Stimulated activated naive CD8-positive, alpha-beta T cell treated with anti-CD3 and anti-CD28 coated beads, Interleukin-15, Interleukin-2, amounts not matched to agents 100 ng/mL and 50 ng/mL, for 24 hours (primary cell): Measurements from ENCODE around the gene PLXNA1.

Experiments
- H3K27ac Mint-ChIP-seq: one replicate; pipeline ENCODE4 v1.8.0; 2021; ENCODE audit warnings: mild to moderate bottlenecking, mixed read lengths
- H3K27me3 Mint-ChIP-seq: one replicate; pipeline ENCODE4 v1.8.0; 2021; ENCODE audit warnings: mixed read lengths
- H3K36me3 Mint-ChIP-seq: one replicate; pipeline ENCODE4 v1.8.0; 2021; ENCODE audit warnings: low read depth, mixed read lengths
- H3K4me1 Mint-ChIP-seq: one replicate; pipeline ENCODE4 v1.8.0; 2021; ENCODE audit warnings: low read depth, mixed read lengths
- H3K4me3 Mint-ChIP-seq: one replicate; pipeline ENCODE4 v1.8.0; 2021; ENCODE audit warnings: mild to moderate bottlenecking, mixed read lengths
- H3K9me3 Mint-ChIP-seq: one replicate; pipeline ENCODE4 v1.8.0; 2021; ENCODE audit warnings: mixed read lengths

Gene PLXNA1

DNA sequence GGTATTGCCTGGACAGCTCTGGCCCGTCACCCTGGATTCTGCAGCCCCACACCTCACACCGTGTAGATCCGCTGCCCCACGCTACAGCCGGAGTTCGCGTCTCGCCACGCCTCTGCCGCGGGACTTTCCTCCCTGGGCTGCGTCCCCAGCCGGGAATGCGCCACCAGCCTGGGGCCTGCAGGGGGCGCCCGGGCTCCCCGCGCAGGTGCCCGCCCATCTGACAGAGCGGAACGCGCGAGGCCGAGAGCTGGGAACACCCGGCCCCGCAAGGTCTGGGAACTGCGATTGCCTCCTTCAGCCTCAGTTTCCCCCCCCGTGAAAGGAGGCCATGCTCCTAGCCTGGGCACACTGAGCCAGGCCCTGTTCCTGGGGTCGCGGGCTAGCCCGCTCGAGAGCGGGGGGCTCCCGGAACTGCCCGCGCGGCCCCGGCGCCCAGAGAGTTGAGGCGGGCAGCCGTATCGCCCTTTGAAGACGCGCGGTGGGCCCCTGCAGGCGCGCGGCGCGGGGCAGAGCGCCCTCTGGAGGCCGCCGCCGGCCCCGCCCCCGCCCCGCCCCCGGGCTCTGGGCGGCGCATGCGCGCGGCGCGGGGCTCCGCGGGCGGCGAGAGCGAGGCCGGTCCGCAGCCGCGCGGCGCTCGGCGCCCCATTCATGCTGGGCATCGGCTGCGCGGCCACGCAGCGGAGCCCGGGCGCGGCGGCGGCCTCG lies at the start of gene PLXNA1:
Gene PLXNA1 (plus strand): TSS at position 645 of the 705 bp plus-strand sequence. CDS start 5,479 bp downstream, outside the sequence.
- peak within 1 kb of the TSS; percentile 78 for H3K27ac Mint-ChIP-seq
- H3K4me3 Mint-ChIP-seq, result peak within 1 kb of the TSS; percentile 78
- H3K9me3 Mint-ChIP-seq, result no peaks in the 10 kb centered on the region
- H3K4me1 Mint-ChIP-seq, result peaks cover 25% of the 10 kb centered on the region
- H3K27me3 Mint-ChIP-seq, result peaks cover 13% of the 10 kb centered on the region
- no peaks in the 10 kb centered on the region for H3K36me3 Mint-ChIP-seq

DNA sequence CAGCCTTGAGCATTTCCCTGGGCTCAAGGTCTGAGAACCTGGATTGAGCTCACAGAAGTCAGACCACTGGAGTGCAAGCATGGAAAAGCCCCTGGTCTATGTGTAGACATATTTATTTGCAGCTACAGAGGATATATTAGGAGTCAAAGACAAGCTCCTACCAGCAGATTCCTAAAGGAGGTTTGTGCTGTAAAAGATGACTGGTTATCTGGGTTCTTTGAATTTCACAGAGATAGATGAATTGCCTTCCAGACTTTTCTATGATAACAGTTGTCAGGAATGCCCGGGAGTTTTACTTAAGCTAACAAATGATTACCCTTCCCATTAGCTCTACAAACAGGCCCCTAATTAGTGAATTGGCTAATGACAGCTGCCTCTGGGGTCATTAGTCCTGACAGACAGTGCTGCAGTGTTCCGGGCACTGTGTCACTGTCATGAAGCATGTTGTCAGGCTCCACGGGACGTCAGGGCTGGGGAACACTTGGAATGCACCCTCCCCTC lies 48.8 kb upstream of the PLXNA1 start:
- no peaks in the 10 kb centered on the region for H3K36me3 Mint-ChIP-seq
- no peak overlapping the region for H3K4me3 Mint-ChIP-seq
- no peak overlapping the region for H3K27ac Mint-ChIP-seq
- H3K9me3 Mint-ChIP-seq, result no peaks in the 10 kb centered on the region
- no peaks in the 10 kb centered on the region for H3K27me3 Mint-ChIP-seq
- no peaks in the 10 kb centered on the region for H3K4me1 Mint-ChIP-seq

DNA sequence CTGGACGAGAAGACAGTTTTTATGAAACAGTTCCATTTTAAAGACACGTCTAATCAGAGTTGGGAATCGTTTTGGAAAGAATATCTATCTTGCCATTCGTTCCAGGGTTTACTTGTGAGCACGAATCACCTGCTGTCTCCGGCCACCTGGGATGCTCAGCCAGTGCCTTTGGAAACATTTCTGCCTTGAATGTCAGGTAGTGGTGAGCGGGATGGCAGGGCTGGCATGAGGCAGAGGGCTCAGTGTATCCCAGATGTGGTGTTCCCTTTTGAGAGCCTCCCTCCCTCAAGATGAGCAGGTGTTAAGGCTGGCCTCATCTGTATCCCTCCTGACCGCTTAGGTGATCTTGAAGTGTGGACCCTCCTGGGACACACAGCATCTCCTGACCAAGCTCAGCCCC lies 47.9 kb upstream of the PLXNA1 start:
- H3K4me1 Mint-ChIP-seq, result no peaks in the 10 kb centered on the region
- no peaks in the 10 kb centered on the region for H3K36me3 Mint-ChIP-seq
- H3K9me3 Mint-ChIP-seq, result no peaks in the 10 kb centered on the region
- H3K27me3 Mint-ChIP-seq, result no peaks in the 10 kb centered on the region
- H3K4me3 Mint-ChIP-seq, result no peak overlapping the region
- H3K27ac Mint-ChIP-seq, result no peak overlapping the region

DNA sequence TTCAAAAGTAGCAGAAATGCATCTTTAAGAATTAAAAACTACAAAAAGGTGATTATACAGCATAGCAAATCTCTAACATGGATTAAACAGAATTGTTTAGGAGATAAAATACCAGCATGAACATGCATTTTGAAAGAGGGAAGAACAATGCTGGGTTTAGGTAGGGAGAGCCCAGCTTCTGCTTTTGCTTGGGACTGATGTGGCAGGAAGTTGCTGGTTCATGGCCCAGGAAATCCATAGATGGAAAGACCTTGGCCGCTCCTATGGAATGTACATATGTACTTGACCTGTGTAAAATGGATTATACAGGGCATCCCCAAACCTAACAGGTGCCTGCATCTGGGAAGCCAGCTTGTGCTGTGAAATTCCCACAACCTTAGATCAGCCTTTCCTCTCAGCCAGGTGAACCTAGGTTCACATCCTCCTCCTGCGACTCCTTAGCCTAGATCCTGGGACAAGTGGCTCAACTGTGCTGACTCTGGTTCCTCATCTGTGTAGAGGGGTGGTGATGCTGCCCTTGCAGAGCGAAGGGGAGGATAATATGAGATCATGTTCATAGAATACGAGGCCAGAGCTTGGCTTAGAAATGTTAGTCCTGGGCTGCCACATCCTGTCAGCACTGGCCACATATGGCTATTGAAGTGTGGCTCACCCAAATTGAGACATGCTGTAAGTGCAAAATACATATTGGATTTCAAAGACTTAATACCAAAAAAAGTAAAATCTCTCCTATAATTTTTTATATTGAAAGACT lies 47.0 kb upstream of the PLXNA1 start:
- Mint-ChIP-seq H3K9me3 (no peaks in the 10 kb centered on the region), H3K4me1 (no peaks in the 10 kb centered on the region), H3K4me3 (no peak overlapping the region)

DNA sequence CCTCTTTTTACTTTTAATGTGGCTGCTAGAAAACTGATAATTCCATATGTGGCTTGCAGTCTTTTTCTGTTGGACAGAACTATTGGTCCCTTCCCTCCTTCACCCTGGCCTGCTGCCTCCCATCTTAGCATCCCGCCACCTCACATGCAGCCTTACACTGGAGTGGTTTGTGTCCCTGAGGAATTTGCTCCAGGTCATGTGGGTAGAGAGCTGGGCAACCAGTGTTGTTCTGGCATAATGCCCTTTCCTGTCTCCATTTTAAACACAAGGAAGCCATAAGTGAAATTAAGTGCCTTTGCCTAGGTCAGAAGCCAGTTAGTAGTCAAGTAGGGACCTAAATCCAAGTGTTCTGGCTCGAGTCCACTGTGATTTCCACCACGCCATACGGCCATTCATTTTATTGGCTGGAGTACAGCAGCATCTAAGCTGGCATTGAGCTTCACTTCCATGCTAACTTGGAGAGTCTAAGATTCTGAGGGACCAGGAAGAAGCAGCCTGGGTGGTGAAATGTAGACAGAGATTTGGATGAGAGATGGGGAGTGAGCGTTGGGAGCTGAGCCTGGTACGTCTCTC lies 46.0 kb upstream of the PLXNA1 start:
- Mint-ChIP-seq H3K27ac (no peak overlapping the region), H3K9me3 (no peaks in the 10 kb centered on the region), H3K36me3 (peaks cover 1% of the 10 kb centered on the region), H3K27me3 (no peaks in the 10 kb centered on the region), H3K4me3 (no peak overlapping the region), H3K4me1 (no peaks in the 10 kb centered on the region)

More for the DNA sequence above, 47.0 kb upstream of the PLXNA1 start:
- Mint-ChIP-seq H3K27me3 (no peaks in the 10 kb centered on the region), H3K27ac (no peak overlapping the region), H3K36me3 (no peaks in the 10 kb centered on the region)

DNA sequence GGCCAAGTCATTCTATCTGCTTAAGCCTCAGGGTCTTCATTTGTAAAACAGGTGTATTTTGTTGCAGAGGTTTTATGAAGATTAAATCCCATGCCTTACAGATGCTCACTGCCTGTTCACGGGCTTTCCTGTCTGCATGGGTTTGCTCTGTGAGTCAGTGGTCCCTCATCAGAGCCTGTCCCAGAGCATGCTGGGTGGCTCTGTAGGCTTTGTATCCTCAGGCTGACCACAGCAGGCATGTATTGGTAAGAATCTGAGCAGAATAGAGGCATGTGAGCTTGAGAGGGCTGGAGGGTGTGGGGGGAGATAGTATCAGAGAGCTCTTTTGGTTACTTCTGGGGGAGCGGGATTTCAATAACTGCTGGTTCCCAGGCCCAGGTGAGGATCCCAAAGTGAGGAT lies 45.4 kb upstream of the PLXNA1 start:
- peaks cover 7% of the 10 kb centered on the region for H3K36me3 Mint-ChIP-seq
- no peaks in the 10 kb centered on the region for H3K9me3 Mint-ChIP-seq
- no peak overlapping the region for H3K4me3 Mint-ChIP-seq
- no peaks in the 10 kb centered on the region for H3K4me1 Mint-ChIP-seq
- H3K27ac Mint-ChIP-seq, result no peak overlapping the region
- no peaks in the 10 kb centered on the region for H3K27me3 Mint-ChIP-seq

DNA sequence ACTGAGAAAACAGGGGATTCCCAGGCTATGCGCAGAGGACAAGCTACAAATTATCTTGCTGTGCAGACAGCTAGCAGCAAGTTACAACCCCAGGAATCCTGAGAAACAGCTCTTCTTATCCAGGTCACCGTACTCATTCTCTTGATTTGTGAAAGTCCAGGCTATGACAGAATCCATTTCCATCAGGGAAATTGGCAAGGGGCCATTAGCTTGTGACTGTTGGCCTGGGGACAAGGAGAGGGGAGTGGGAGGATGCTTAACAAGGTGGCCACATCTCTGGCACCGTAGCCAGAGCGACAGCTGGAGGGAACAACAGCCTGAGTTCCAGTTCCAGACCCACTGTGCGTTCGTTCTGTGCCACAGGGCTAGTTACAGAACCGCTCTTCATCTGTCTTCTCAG lies 44.9 kb upstream of the PLXNA1 start:
- H3K9me3 Mint-ChIP-seq, result no peaks in the 10 kb centered on the region
- no peaks in the 10 kb centered on the region for H3K27me3 Mint-ChIP-seq
- H3K4me3 Mint-ChIP-seq, result no peak overlapping the region
- H3K36me3 Mint-ChIP-seq, result peaks cover 9% of the 10 kb centered on the region
- no peaks in the 10 kb centered on the region for H3K4me1 Mint-ChIP-seq
- H3K27ac Mint-ChIP-seq, result no peak overlapping the region

DNA sequence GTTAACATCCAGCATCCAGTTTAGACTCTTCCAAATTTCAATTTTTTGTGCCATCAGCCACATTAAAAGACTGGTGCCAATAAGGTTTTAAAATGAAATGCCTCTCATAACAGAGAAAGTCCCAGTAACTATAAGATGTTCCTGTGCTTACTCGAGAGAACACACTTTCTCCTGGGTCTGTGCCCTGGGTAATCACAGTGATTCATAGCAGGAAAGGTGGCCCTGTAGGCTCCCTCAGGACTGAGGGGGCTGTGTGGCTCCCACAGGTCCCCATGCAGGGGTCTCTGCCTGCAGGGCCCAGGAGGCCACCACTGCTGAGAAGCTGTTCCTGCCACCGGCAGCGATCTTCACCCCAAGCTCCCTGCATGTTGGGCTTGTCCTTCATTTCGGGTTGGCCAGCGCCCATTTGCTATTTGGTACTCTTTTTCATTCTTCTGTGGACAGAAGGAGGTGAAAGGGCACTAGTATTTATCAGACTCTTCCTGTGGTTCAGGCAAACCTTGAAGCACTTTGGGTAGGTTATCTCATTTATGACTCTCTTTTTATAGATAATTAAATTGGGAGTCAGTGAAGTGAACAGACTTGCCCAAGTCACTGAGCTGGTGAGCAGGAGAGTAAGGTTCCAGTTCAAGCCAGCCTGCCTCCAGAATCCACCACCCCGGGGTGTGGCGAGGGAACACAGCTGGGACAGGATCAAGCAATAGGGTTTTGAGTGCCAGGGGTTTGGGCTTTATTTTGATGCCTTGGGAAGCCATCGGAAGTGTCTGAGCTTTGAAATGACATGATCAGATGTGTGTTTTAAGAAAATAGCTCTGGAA lies 44.2 kb upstream of the PLXNA1 start:
- Mint-ChIP-seq H3K36me3 (peaks cover 9% of the 10 kb centered on the region), H3K4me3 (no peak overlapping the region), H3K9me3 (no peaks in the 10 kb centered on the region), H3K4me1 (no peaks in the 10 kb centered on the region), H3K27ac (no peak overlapping the region), H3K27me3 (no peaks in the 10 kb centered on the region)

DNA sequence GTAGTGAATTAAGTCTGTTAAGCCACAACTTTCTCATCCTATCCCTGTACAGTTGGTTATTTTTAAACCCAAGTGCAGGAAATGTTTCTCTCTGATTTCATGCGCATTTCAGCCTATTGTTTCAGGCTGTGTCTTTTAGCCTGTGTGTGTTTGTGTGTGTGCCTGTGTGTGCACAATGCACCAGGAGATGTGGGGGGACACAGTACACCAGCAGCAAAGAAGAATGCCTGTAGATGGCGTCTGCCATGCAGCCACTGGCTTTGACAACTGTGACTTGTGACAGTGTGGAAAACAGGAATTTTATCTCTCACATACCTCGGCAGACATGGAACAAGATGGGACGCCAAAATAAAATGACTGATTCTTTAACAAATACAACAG lies 43.6 kb upstream of the PLXNA1 start:
- no peak overlapping the region for H3K4me3 Mint-ChIP-seq
- no peaks in the 10 kb centered on the region for H3K4me1 Mint-ChIP-seq
- no peak overlapping the region for H3K27ac Mint-ChIP-seq
- no peaks in the 10 kb centered on the region for H3K9me3 Mint-ChIP-seq
- peaks cover 9% of the 10 kb centered on the region for H3K36me3 Mint-ChIP-seq
- H3K27me3 Mint-ChIP-seq, result no peaks in the 10 kb centered on the region

DNA sequence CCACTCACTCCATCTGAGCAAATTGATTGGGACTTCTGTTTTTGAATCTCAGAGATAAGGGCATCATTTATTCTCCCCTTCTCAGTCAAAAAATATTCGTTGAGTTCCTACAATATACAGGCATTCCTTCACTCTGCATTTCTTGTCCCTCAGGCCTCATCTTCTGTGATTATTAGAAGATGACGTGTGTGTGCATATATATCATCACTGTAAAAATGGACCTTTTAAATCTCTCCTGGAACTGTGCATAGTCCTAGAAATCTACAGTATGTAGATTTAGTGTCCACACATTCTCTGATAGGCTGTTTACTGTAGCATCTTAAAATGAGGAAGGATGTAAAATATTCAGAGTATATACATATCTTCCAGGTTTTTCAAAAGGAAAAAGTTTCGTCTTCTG lies 43.2 kb upstream of the PLXNA1 start:
- Mint-ChIP-seq H3K36me3 (peaks cover 9% of the 10 kb centered on the region), H3K27ac (no peak overlapping the region), H3K9me3 (no peaks in the 10 kb centered on the region), H3K4me3 (no peak overlapping the region), H3K4me1 (no peaks in the 10 kb centered on the region), H3K27me3 (no peaks in the 10 kb centered on the region)

DNA sequence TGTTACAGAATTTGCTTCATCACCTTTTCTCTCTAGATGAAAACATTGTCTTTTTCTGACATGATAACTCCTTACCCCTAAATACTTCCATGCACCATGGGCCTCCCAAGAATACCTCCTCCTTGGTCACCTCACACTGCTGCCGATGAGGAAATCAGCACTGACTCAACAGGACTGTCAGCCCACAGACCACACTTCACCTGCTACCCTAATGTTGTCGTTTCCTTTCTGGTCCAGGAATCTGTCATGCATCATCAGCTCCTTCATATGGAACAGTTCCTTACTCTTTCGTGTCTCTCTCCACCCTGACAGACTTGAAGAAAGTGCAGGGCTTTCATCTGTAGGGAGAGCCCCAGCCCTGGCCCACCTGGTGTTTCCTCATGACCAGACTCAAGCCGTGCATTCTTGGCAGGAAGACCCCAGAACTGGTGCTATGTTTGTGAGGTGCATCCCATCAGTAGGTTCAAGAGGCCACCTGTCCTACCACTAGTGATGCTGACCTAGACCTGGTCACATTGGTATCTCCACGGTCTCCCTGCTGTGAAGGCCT lies 41.1 kb upstream of the PLXNA1 start:
- Mint-ChIP-seq H3K4me1 (no peaks in the 10 kb centered on the region), H3K27me3 (no peaks in the 10 kb centered on the region), H3K36me3 (peaks cover 9% of the 10 kb centered on the region), H3K9me3 (no peaks in the 10 kb centered on the region), H3K27ac (no peak overlapping the region), H3K4me3 (no peak overlapping the region)

DNA sequence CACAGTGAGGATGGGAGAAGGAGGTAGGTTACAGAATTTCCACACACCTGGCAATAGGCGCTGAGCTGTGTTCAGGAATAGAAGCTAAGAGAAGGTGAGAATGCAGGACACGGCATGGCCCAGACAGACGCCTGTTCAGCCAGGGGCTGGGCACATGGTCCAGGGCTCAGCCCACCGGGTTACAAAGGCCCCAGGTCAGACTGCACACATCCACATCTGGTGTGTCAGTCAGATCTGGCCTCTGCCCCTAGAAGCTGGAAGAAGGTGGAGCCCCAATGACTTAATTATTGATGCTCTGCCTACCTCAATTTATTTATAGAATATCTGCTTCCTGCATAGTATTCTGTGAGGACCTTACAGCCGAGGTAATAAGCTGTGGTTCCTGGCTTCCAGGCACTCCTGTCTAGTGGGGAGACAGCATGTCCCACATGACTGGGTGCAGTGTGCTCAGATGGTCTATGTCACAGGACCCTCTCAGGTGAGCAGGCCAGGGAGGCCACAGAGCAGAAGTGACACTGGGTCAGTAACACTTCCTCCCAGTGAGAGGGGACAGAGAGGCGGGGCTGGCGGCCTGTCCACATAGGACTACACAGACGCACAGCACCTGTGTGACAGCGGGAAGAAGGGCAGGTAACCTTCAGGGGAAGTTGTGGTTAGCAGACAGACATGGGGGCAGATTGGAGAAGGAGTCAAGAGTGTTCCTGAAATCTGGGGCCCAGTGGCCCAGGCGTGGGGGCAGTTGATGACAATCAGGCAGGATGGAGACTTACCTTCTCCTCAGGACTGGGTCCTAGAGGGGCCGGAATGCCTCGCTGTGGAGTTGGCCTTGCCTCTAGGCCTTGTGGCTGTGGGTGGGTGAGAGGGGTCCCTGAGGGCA lies 38.6 kb upstream of the PLXNA1 start:
- H3K9me3 Mint-ChIP-seq, result no peaks in the 10 kb centered on the region
- peaks cover 14% of the 10 kb centered on the region for H3K36me3 Mint-ChIP-seq
- no peaks in the 10 kb centered on the region for H3K4me1 Mint-ChIP-seq
- H3K4me3 Mint-ChIP-seq, result no peak overlapping the region
- no peaks in the 10 kb centered on the region for H3K27me3 Mint-ChIP-seq
- no peak overlapping the region for H3K27ac Mint-ChIP-seq

DNA sequence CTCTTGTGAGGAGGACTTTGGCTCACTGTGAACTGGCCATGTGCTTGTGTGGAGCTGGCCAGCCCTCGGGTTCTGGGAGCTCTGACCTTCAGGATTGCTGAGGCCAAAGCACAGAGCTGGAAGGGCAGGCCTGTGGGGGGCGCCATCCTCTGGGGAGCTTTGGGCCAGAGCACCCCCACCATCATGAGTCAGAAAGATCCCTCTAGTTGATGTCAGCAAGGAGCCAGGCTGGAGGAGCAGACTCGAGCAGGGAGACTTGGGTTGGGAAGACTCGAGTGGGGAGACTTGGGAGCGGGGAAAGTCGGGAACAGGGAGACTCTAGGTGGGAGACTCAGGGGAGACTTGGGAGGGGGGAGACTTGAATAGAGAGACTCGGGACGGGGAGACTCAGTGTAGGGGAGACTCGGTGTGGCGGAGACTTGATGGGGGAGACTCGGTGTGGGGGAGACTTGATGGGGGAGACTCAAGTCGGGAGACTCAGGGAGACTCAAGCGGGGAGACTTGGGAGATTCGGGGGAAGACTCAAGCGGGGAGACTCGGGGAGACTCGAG lies 37.7 kb upstream of the PLXNA1 start:
- Mint-ChIP-seq H3K4me3 (no peak overlapping the region), H3K27ac (no peak overlapping the region), H3K27me3 (no peaks in the 10 kb centered on the region), H3K9me3 (no peaks in the 10 kb centered on the region), H3K36me3 (peaks cover 14% of the 10 kb centered on the region), H3K4me1 (no peaks in the 10 kb centered on the region)
